Kidney capillary endothelial cell (primary cell): ENCODE results near the gene SMAD1.
A peak's percentile ranks its signal among the peaks of the same experiment; 100 is the strongest.

ENCODE experiments used
- DNase-seq: peaks from one replicate; pipeline ENCODE4 v3.0.0-alpha.2; 2018; ENCODE audit warnings: low spot score

The SMAD1 gene

GRCh38 chr4:145481164-145481941 is at the start of gene SMAD1:
SMAD1 (plus strand) TSS chr4:145481853; CDS start chr4:145514614, 32,761 bp downstream.
- DNase-seq, result peak; percentile 64

GRCh38 chr4:145433684-145434083 is 48.0 kb upstream of the SMAD1 start:
- DNase-seq, result no peak

GRCh38 chr4:145435646-145436045 is 46.0 kb upstream of the SMAD1 start:
- DNase-seq, result no peak

- no peak for DNase-seq
Observed at GRCh38 chr4:145436114-145436513, 45.5 kb upstream of the SMAD1 start.

GRCh38 chr4:145436796-145437195 is 44.9 kb upstream of the SMAD1 start:
- no peak for DNase-seq

- DNase-seq, result no peak
Observed at GRCh38 chr4:145437466-145437865, 44.2 kb upstream of the SMAD1 start.

GRCh38 chr4:145438298-145438697 is 43.4 kb upstream of the SMAD1 start:
- no peak for DNase-seq

GRCh38 chr4:145440292-145441007 is 41.2 kb upstream of the SMAD1 start:
- DNase-seq, result peak; percentile 18

- no peak for DNase-seq
Observed at GRCh38 chr4:145446184-145446583, 35.5 kb upstream of the SMAD1 start.

GRCh38 chr4:145451895-145452294 is 29.8 kb upstream of the SMAD1 start:
- no peak for DNase-seq

- DNase-seq, result peak; percentile 29
Observed at GRCh38 chr4:145452447-145453162, 29.0 kb upstream of the SMAD1 start.

GRCh38 chr4:145453163-145453520 is 28.5 kb upstream of the SMAD1 start:
- DNase-seq, result peak; percentile 14

GRCh38 chr4:145473203-145473602 is 8.4 kb upstream of the SMAD1 start:
- DNase-seq, result no peak

GRCh38 chr4:145480257-145480656 is 1.4 kb upstream of the SMAD1 start:
- no peak for DNase-seq

- DNase-seq, result no peak
Observed at GRCh38 chr4:145481942-145482208, 222 bp downstream of the SMAD1 start.

GRCh38 chr4:145482209-145483037 is 770 bp downstream of the SMAD1 start:
- peak; percentile 52 for DNase-seq

- DNase-seq, result no peak
Observed at GRCh38 chr4:145483514-145483913, 1.9 kb downstream of the SMAD1 start.

- DNase-seq, result no peak
Observed at GRCh38 chr4:145484225-145484846, 2.7 kb downstream of the SMAD1 start.

- no peak for DNase-seq
Observed at GRCh38 chr4:145485120-145485519, 3.5 kb downstream of the SMAD1 start.

- no peak for DNase-seq
Observed at GRCh38 chr4:145486603-145487002, 5.0 kb downstream of the SMAD1 start.

- no peak for DNase-seq
Observed at GRCh38 chr4:145487631-145488030, 6.0 kb downstream of the SMAD1 start.

GRCh38 chr4:145488310-145488709 is 6.7 kb downstream of the SMAD1 start:
- no peak for DNase-seq
